Left lung (tissue), 10 donors: ENCODE measurements around the gene SMARCD1. TPM values are rescaled to one million over a fixed set of nuclear protein-coding genes. Genes with fewer than 3 reads are reported as not detected.

Experiments used
- ATAC-seq: fragments of 200-7000 bp; cut with Tn5 transposase; one replicate; pipeline ENCODE4 v1.9.1; 2020; ENCODE audit warnings: moderate library complexity
- DNase-seq, 4 donors: peaks; one replicate each; pipeline ENCODE4 v3.0.0-alpha.2; 2013 to 2020
- H3K27ac ChIP-seq, 2 donors: fragments of 200-600 bp; sonication (generic) in 1 of 2; one replicate each; pipeline versions ENCODE4 v1.5.0 to v1.8.0; 2020 to 2021
- H3K27me3 ChIP-seq, 2 donors: fragments of 200-600 bp; sonication (generic) in 1 of 2; one replicate each; pipeline versions ENCODE4 v1.5.0 to v1.8.0; 2020 to 2021
- H3K36me3 ChIP-seq, 2 donors: fragments of 200-600 bp; sonication (generic) in 1 of 2; one replicate each; pipeline versions ENCODE4 v1.5.0 to v1.8.0; 2020 to 2021
- H3K4me1 ChIP-seq, 2 donors: fragments of 200-600 bp; one replicate each; pipeline ENCODE4 v1.8.0; 2021
- H3K4me3 ChIP-seq, 2 donors: fragments of 200-600 bp; sonication (generic) in 1 of 2; one replicate each; pipeline versions ENCODE4 v1.5.0 to v1.8.0; 2020 to 2021; ENCODE audit warnings: mild to moderate bottlenecking in 1 of 2
- H3K9me3 ChIP-seq, 2 donors: fragments of 200-600 bp; sonication (generic) in 1 of 2; one replicate each; pipeline versions ENCODE4 v1.5.0 to v1.8.0; 2020 to 2021
- intact Hi-C, 2 donors: fragments of 100-400 bp; cut with DNase I; formaldehyde crosslinking; loops; one replicate each; pipeline versions ENCODE4 v1.11.2 to v1.14.2; 2022
- polyA plus RNA-seq, 6 donors: library from polyadenylated mRNA; unstranded; fragments of 120-200 nt; gene quantifications; one replicate each; pipeline ENCODE4 v1.2.1, GENCODE V29; 2013; ENCODE audit not compliant: insufficient read length in 6 of 6
- total RNA-seq, 2 donors: library from RNA; stranded (reverse); fragmentation: NEBNext Ultra II Directional; extraction: Animal tissue kit (Norgen Biotek cat#: 25700); gene quantifications; one replicate each; pipeline ENCODE4 v1.2.1, GENCODE V29; 2021
- TF ChIP-seq, protein P1 (sequence below), 2 donors: fragments of 200-600 bp; sonication (generic) in 1 of 2; IDR thresholded peaks; one replicate each; pipeline versions ENCODE4 v1.5.0 to v1.8.0; 2021; ENCODE audit warnings: antibody characterized with exemption in 2 of 2
- donor health status: DM: no; HTN: yes; CAD: no.
- donor health status: DM: no; HTN: no; CAD: no.

The SMARCD1 gene
- total and polyA plus RNA-seq, 8 donors, result 33.1 to 155 (median 139) TPM

DNA sequence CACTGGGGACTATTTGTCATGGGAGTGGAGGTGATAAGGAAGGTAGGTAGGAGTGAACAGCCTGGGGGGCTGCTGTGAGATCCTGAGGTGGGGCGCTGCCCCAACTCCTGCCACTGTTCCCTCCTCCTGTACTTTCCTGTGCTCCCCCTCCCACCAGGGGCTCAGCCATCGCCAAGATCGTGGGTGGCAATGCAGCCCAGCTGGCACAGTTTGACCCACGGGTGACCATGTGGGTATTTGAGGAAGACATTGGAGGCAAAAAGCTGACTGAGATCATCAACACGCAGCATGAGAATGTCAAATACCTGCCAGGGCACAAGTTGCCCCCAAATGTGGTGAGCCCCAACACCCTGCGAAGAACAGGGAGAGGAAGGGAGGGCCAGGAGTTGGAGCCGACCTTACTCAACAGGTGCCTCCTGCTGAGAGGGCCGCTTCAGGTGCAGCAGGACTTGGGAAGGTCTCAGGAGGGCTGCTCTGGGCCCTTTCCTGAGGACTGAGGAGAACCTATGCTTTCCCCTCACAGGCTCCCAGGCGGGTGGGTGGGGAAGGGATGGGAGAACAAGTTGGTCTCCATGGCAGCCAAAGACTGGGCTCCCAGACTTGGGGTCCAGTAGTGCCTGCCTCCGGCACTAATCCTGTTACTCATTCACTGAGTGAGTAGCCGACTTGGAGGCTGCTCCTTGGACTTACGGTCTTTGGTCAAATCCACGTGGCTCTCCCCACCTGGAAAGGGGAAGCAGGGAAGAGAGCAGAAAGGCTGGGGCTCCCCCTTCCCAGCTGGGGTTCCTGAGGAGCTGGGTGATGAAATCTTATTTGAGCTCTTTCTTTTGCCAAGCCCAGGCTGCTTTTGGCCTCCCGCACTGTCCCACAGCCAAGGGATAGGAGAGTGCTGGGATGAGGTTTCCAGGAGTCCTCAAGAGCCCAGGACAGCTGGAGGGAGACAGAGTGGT lies 19.6 kb downstream of the SMARCD1 start:
- no peak for ATAC-seq
- peak in 1 of 4 donors; percentile 69 for DNase-seq
- intact Hi-C loops, result no loop called here
- no peak overlapping the region for H3K4me3 ChIP-seq
- peaks cover 0 to 20% of the 10 kb centered on the region in 2 donors for H3K36me3 ChIP-seq
- no peaks in the 10 kb centered on the region for H3K27me3 ChIP-seq
- no peaks in the 10 kb centered on the region for H3K9me3 ChIP-seq
- H3K4me1 ChIP-seq, result peaks cover 9 to 11% of the 10 kb centered on the region in 2 donors
- TF ChIP-seq, protein P1, sequence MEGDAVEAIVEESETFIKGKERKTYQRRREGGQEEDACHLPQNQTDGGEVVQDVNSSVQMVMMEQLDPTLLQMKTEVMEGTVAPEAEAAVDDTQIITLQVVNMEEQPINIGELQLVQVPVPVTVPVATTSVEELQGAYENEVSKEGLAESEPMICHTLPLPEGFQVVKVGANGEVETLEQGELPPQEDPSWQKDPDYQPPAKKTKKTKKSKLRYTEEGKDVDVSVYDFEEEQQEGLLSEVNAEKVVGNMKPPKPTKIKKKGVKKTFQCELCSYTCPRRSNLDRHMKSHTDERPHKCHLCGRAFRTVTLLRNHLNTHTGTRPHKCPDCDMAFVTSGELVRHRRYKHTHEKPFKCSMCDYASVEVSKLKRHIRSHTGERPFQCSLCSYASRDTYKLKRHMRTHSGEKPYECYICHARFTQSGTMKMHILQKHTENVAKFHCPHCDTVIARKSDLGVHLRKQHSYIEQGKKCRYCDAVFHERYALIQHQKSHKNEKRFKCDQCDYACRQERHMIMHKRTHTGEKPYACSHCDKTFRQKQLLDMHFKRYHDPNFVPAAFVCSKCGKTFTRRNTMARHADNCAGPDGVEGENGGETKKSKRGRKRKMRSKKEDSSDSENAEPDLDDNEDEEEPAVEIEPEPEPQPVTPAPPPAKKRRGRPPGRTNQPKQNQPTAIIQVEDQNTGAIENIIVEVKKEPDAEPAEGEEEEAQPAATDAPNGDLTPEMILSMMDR (IDR thresholded peaks at IDR 0.05), result no peak
- H3K27ac ChIP-seq, result no peak overlapping the region

DNA sequence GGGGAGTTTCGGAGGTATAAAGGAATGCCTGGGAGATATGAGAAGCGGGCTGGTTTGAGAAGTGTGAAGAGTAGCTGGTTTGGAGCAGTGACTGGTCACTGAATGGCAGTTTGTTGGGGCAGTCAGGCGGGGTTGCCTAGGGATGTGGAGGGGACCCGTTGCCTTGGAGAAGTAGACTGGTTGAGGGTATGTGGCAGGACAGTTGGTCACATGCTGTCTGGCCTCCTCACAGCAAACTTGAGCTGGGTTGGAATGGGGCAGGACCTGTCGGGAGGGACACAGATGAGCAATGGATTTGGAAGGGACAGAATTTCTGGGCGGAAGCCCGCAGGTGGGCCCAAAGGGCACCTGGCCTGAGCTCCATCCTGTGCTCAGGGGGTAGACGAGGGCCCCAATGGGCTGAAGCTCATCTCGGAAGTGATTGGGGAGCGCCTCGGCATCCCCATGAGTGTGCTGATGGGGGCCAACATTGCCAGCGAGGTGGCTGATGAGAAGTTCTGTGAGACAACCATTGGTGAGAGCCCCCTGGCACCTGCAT lies 20.8 kb downstream of the SMARCD1 start:
- peaks cover 0 to 7% of the 10 kb centered on the region in 2 donors for H3K36me3 ChIP-seq
- peaks cover 21 to 24% of the 10 kb centered on the region in 2 donors for H3K4me1 ChIP-seq
- intact Hi-C loops, result no loop called here
- no peaks in the 10 kb centered on the region for H3K27me3 ChIP-seq
- no peak overlapping the region for H3K4me3 ChIP-seq
- TF ChIP-seq, protein P1 (IDR thresholded peaks at IDR 0.05), result no peak
- no peak overlapping the region for H3K27ac ChIP-seq
- DNase-seq (no peak), ATAC-seq (no peak)
- H3K9me3 ChIP-seq, result no peaks in the 10 kb centered on the region

DNA sequence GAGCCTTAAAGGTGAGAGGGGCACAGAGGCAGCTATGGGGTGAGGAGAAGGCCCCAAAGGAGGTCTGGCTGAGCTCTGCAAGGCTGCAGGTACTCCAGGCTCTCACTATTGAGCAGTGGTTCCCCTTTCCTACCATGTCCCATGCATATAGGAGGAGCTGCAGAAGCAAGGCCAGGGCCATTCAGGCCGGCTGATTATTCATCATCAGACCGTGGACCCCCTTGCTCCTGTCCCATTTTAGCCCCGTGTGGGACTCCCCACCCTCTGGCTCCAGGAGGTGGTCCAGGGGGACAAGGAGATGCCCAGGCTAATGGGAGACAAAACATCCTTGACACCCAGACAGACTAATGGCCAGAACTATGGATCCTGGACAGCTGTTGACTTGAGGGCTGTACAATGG lies 21.8 kb downstream of the SMARCD1 start:
- H3K4me1 ChIP-seq, result peaks cover 26 to 29% of the 10 kb centered on the region in 2 donors
- H3K9me3 ChIP-seq, result no peaks in the 10 kb centered on the region
- no peak for ATAC-seq
- H3K4me3 ChIP-seq, result no peak overlapping the region
- no peaks in the 10 kb centered on the region for H3K27me3 ChIP-seq
- H3K36me3 ChIP-seq, result no peaks in the 10 kb centered on the region
- TF ChIP-seq, protein P1 (IDR thresholded peaks at IDR 0.05), result no peak
- H3K27ac ChIP-seq, result no peak overlapping the region
- no peak for DNase-seq
- intact Hi-C loops, result no loop called here

DNA sequence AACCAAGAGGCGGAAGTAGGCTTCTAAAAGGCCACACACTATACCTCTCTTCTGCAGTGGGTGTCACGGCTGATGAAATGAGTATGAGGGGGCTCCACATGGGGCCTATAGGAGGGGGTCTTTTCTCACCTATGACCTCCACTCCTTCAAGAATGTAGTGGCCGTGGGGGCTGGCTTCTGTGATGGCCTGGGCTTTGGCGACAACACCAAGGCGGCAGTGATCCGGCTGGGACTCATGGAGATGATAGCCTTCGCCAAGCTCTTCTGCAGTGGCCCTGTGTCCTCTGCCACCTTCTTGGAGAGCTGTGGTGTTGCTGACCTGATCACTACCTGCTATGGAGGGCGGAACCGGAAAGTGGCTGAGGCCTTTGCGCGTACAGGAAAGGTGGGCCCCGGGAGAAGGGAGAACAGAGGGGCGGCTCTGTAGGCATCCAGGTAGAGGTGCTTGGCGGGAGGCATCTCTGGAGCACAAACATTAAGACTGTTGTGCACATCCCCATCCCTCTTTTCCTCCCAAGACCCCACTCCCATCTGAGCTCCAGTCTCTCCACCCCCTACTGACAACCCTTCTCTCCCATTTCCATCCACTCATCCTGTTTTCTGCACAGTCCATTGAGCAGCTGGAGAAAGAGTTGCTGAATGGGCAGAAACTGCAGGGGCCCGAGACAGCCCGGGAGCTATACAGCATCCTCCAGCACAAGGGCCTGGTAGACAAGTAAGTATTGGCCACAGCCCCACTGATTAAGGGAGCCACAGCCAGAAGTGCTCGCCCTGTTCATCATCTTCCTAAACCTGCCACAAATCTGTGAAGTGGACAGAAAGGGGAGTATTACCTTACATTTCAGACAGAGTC lies 22.5 kb downstream of the SMARCD1 start:
- TF ChIP-seq, protein P1 (IDR thresholded peaks at IDR 0.05), result no peak
- Histone ChIP-seq H3K27ac (no peak overlapping the region), H3K27me3 (no peaks in the 10 kb centered on the region), H3K9me3 (no peaks in the 10 kb centered on the region), H3K4me1 (peaks cover 26 to 29% of the 10 kb centered on the region in 2 donors), H3K36me3 (no peaks in the 10 kb centered on the region), H3K4me3 (no peak overlapping the region)
- intact Hi-C loops, result no loop called here
- DNase-seq, result no peak
- ATAC-seq, result no peak
